Endothelial cell of umbilical vein (primary cell): Measurements from ENCODE around the gene TSHB. TPM values are rescaled to one million over a fixed set of nuclear protein-coding genes. Genes with fewer than 3 reads are reported as not detected.

Experiments
- BruUV-seq: library from RNA; stranded (reverse); fragments of 400-500 nt; replicated peaks from 2 replicates; lab custom pipeline; 2021; lab: Mats Ljungman, UMichigan
- CTCF ChIA-PET: fragments of 300-600, 350-600 bp; sonication (Branson Sonifier 250); formaldehyde crosslinking; loops from one replicate; lab custom pipeline; 2021; ENCODE audit warnings: antibody characterized with exemption, inconsistent platforms; lab: Charles Lee
- POLR2A ChIA-PET: fragments of 300-600, 350-600 bp; sonication (Branson Sonifier 250); formaldehyde crosslinking; loops from one replicate; lab custom pipeline; 2021; ENCODE audit warnings: antibody characterized with exemption, inconsistent platforms; lab: Charles Lee
- DNase-seq: peaks from one replicate; pipeline ENCODE4 v3.0.0-alpha.2; 2011; ENCODE audit warnings: low read depth, low spot score
- FAIRE-seq: peaks from 2 replicates; lab custom pipeline; 2011; peaks lifted over from hg19 to GRCh38; lab: Jason Lieb, UNC
- H2AFZ ChIP-seq: 2 replicates; pipeline ENCODE4 v1.6.0; 2012; ENCODE audit warnings: low read depth, low read length, control low read depth, inconsistent platforms
- H3K27ac ChIP-seq: 2 replicates; pipeline ENCODE4 v1.5.1; 2011; ENCODE audit warnings: low read depth, mild to moderate bottlenecking, control low read depth, low read length, moderate library complexity; ENCODE audit not compliant: insufficient read depth
- H3K27me3 ChIP-seq, 2 experiments: 2 replicates each; pipeline versions ENCODE4 v1.6.0 to v1.6.1; 2011; ENCODE audit warnings: low read length in 2 of 2, mixed read lengths in 1 of 2; ENCODE audit not compliant: control insufficient read depth in 2 of 2, insufficient read depth in 2 of 2
- H3K36me3 ChIP-seq, 2 experiments: 2 replicates in 1 of 2; 3 replicates in 1 of 2; pipeline ENCODE4 v1.5.1; 2011; ENCODE audit warnings: low read length in 2 of 2, mild to moderate bottlenecking in 1 of 2, moderate library complexity in 1 of 2; ENCODE audit not compliant: control insufficient read depth in 2 of 2, insufficient read depth in 2 of 2; ENCODE audit errors: extremely low read depth in 1 of 2
- H3K4me1 ChIP-seq: 3 replicates; pipeline ENCODE4 v1.5.1; 2011; ENCODE audit warnings: mild to moderate bottlenecking, low read length; ENCODE audit not compliant: control insufficient read depth, insufficient read depth; ENCODE audit errors: extremely low read depth
- H3K4me2 ChIP-seq: 2 replicates; pipeline ENCODE4 v1.6.1; 2011; ENCODE audit warnings: low read length, control low read depth, mixed read lengths; ENCODE audit not compliant: insufficient read depth
- H3K4me3 ChIP-seq, 3 experiments: fragments of 200-600 bp in 1 of 3; sonication (generic), shearing (Covaris generic) in 1 of 3; replicated peaks in 1 of 3; 2 replicates each; pipeline ENCODE4 v1.5.1; 2011 to 2016; ENCODE audit warnings: control low read depth in 3 of 3, low read length in 3 of 3, mild to moderate bottlenecking in 2 of 3, inconsistent platforms in 1 of 3, low read depth in 1 of 3, moderate library complexity in 1 of 3; ENCODE audit not compliant: insufficient read depth in 1 of 3
- H3K79me2 ChIP-seq: 2 replicates; pipeline ENCODE4 v1.6.0; 2012; ENCODE audit warnings: low read length, inconsistent platforms; ENCODE audit not compliant: control insufficient read depth, insufficient read depth
- H3K9ac ChIP-seq: replicated peaks from 2 replicates; pipeline ENCODE3; 2011; ENCODE audit warnings: low read length, control low read depth; ENCODE audit not compliant: insufficient read depth; ENCODE audit errors: extremely low read depth
- H3K9me1 ChIP-seq: replicated peaks from 3 replicates; pipeline ENCODE4 v1.6.0; 2011; ENCODE audit warnings: mild to moderate bottlenecking, low read length; ENCODE audit not compliant: control insufficient read depth, insufficient read depth; ENCODE audit errors: extremely low read depth
- H3K9me3 ChIP-seq: replicated peaks from 2 replicates; pipeline ENCODE4 v1.5.1; 2012; ENCODE audit warnings: low read length, inconsistent platforms; ENCODE audit not compliant: control insufficient read depth, insufficient read depth
- H4K20me1 ChIP-seq: replicated peaks from 2 replicates; pipeline ENCODE3; 2011; ENCODE audit warnings: mild to moderate bottlenecking, low read length; ENCODE audit not compliant: control insufficient read depth, insufficient read depth; ENCODE audit errors: extremely low read depth
- CTCF ChIP-seq, 2 donors: IDR thresholded peaks; 1 replicate in 1 of 2; 2 replicates in 1 of 2; pipeline ENCODE4 v1.5.1; 2011; ENCODE audit warnings: low read length in 2 of 2, mild to moderate bottlenecking in 2 of 2, moderate library complexity in 2 of 2, control low read depth in 1 of 2, inconsistent platforms in 1 of 2, low read depth in 1 of 2; ENCODE audit not compliant: insufficient read depth in 1 of 2; ENCODE audit errors: extremely low read depth in 1 of 2
- EZH2 ChIP-seq: IDR thresholded peaks from 2 replicates; pipeline ENCODE4 v1.6.1; 2012; ENCODE audit warnings: borderline replicate concordance, low read depth, mild to moderate bottlenecking, moderate library complexity, low read length, inconsistent platforms; ENCODE audit not compliant: severe bottlenecking
- FOS ChIP-seq: IDR thresholded peaks from 2 replicates; pipeline ENCODE4 v1.6.1; 2011; ENCODE audit warnings: mild to moderate bottlenecking, low read length, moderate library complexity, borderline replicate concordance; ENCODE audit not compliant: insufficient read depth
- GATA2 ChIP-seq: IDR thresholded peaks from 2 replicates; pipeline ENCODE4 v1.7.0; 2011; ENCODE audit warnings: low read depth, mild to moderate bottlenecking, moderate library complexity, mixed read lengths, low read length; ENCODE audit not compliant: insufficient read length, insufficient read depth
- JUN ChIP-seq: IDR thresholded peaks from 2 replicates; pipeline ENCODE4 v1.6.1; 2011; ENCODE audit warnings: borderline replicate concordance, low read depth; ENCODE audit not compliant: insufficient read length, insufficient read depth
- MAX ChIP-seq: IDR thresholded peaks from 2 replicates; pipeline ENCODE4 v1.6.1; 2011; ENCODE audit not compliant: insufficient read depth, insufficient read length
- MYC ChIP-seq: IDR thresholded peaks from one replicate; pipeline ENCODE4 v1.6.1; 2011; ENCODE audit warnings: mild to moderate bottlenecking, low read depth, low read length
- POLR2A ChIP-seq: IDR thresholded peaks from 2 replicates; pipeline ENCODE4 v1.6.1; 2012; ENCODE audit warnings: low read depth, mild to moderate bottlenecking, control low read depth, low read length
- POLR2AphosphoS5 ChIP-seq: IDR thresholded peaks from 2 replicates; pipeline ENCODE4 v1.6.1; 2012; ENCODE audit warnings: low read depth, mild to moderate bottlenecking, control low read depth, low read length, moderate library complexity; ENCODE audit not compliant: insufficient read depth
- dilution Hi-C: fragments of 300-500 bp; cut with MboI; formaldehyde crosslinking; loops from one replicate; pipeline ENCODE4 v1.15.0; 2019; ENCODE audit warnings: low sequenced_read_pairs; ENCODE audit not compliant: extremely low pct_ligation_motif_present
- intact Hi-C: fragments of 100-400 bp; cut with micrococcal nuclease; formaldehyde crosslinking; loops from one replicate; pipeline ENCODE4 v1.10.0; 2022
- polyA plus RNA-seq, 4 experiments: library from polyadenylated mRNA; depleted of rRNA in 3 of 4; stranded (reverse) in 3 of 4; unstranded in 1 of 4; fragments of >200 nt; gene quantifications; 2 replicates each; pipeline versions ENCODE4 v1.2.1 to v1.2.3, GENCODE V29; 2011 to 2012; ENCODE audit warnings: missing spikeins in 1 of 4
- total RNA-seq: library from RNA; stranded (reverse); gene quantifications from 2 replicates; pipeline ENCODE4 v1.2.3, GENCODE V29; 2021

Gene TSHB
- total and polyA plus RNA-seq, 2 donors (not counting 3 experiments of a cell fraction or from before 2014, with no cell fraction given) = not detected

GRCh38 chr1:115064461-115064860 is 34.8 kb downstream of the TSHB start:
- Histone ChIP-seq H3K4me3 (no peak overlapping the region), H2AFZ (no peak overlapping the region), H3K9me3 (no peaks in the 10 kb centered on the region), H3K27ac (no peak overlapping the region), H3K79me2 (no peaks in the 10 kb centered on the region), H3K4me1 (peaks cover 19% of the 10 kb centered on the region), H3K9ac (no peak overlapping the region), H3K27me3 (no peaks in the 10 kb centered on the region), H3K36me3 (no peaks in the 10 kb centered on the region), H3K4me2 (no peak overlapping the region), H3K9me1 (no peaks in the 10 kb centered on the region), H4K20me1 (no peaks in the 10 kb centered on the region)
- DNase-seq (no peak), FAIRE-seq (no peak)
- no TSS peak for BruUV-seq
- CTCF ChIA-PET = interaction anchor here (0.7 to 1.9 kb wide), 5 partner anchors 10 to 74 kb away, joined by 3 to 6 read pairs (median 4); no protein-coding TSS in a partner anchor
- no peak for TF ChIP-seq POLR2AphosphoS5
- no peak for TF ChIP-seq CTCF (IDR thresholded peaks at IDR 0.05; ENCODE audit: extremely low read depth in 1 of 2, insufficient read depth in 1 of 2, low read depth in 1 of 2, low read length in 2 of 2)
- no peak for TF ChIP-seq JUN
- TF ChIP-seq FOS = no peak
- no peak for TF ChIP-seq MYC
- dilution Hi-C loops = no loop called here
- POLR2A ChIA-PET = no interaction called here
- intact Hi-C loops = loop anchor here (10.0 kb wide), 2 partner anchors 310 to 390 kb away; partner anchors contain the start of genes CSDE1 and DENND2C

- H2AFZ ChIP-seq = no peak overlapping the region
- no peaks in the 10 kb centered on the region for H3K36me3 ChIP-seq
- no peak overlapping the region for H3K9ac ChIP-seq
- FAIRE-seq (no peak), DNase-seq (no peak)
- H4K20me1 ChIP-seq = no peaks in the 10 kb centered on the region
- H3K27me3 ChIP-seq = no peaks in the 10 kb centered on the region
- peaks cover 19% of the 10 kb centered on the region for H3K4me1 ChIP-seq
- ChIA-PET POLR2A (no interaction called here), CTCF (interaction anchor here (0.7 to 1.9 kb wide), 7 partner anchors 8 to 73 kb away, joined by 3 to 6 read pairs (median 3); no protein-coding TSS in a partner anchor)
- H3K4me3 ChIP-seq = no peak overlapping the region
- no peaks in the 10 kb centered on the region for H3K79me2 ChIP-seq
- no peaks in the 10 kb centered on the region for H3K9me1 ChIP-seq
- no peak overlapping the region for H3K27ac ChIP-seq
- no peaks in the 10 kb centered on the region for H3K9me3 ChIP-seq
- TF ChIP-seq POLR2AphosphoS5 = no peak
- no peak for TF ChIP-seq FOS
- TF ChIP-seq JUN = no peak
- no peak for TF ChIP-seq MAX
- TF ChIP-seq MYC = no peak
- no peak for TF ChIP-seq GATA2
- TF ChIP-seq EZH2 = no peak
- no peak for TF ChIP-seq POLR2A
- no peak for TF ChIP-seq CTCF (IDR thresholded peaks at IDR 0.05; ENCODE audit: extremely low read depth in 1 of 2, insufficient read depth in 1 of 2, low read depth in 1 of 2, low read length in 2 of 2)
- intact Hi-C loops (loop anchor here (10.0 kb wide), 2 partner anchors 310 to 390 kb away; partner anchors contain the start of genes CSDE1 and DENND2C), dilution Hi-C loops (no loop called here)
- H3K4me2 ChIP-seq = no peak overlapping the region
- no TSS peak for BruUV-seq
Measured at GRCh38 chr1:115065021-115065420, 35.4 kb downstream of the TSHB start.
